ENCODE results near the gene ADSS1. TPM values are rescaled to one million over a fixed set of nuclear protein-coding genes. Genes with fewer than 3 reads are reported as not detected.
A peak's percentile ranks its signal among the peaks of the same experiment; 100 is the strongest.

Gene ADSS1
- total and polyA plus RNA-seq, 2 experiments from 2014 or later, result 3.8 to 7.6 TPM

GRCh38 chr14:104735830-104736642 is 12.0 kb downstream of the ADSS1 start:
- DNase-seq (ENCODE audit: low spot score), result peak; percentile 65

DNA sequence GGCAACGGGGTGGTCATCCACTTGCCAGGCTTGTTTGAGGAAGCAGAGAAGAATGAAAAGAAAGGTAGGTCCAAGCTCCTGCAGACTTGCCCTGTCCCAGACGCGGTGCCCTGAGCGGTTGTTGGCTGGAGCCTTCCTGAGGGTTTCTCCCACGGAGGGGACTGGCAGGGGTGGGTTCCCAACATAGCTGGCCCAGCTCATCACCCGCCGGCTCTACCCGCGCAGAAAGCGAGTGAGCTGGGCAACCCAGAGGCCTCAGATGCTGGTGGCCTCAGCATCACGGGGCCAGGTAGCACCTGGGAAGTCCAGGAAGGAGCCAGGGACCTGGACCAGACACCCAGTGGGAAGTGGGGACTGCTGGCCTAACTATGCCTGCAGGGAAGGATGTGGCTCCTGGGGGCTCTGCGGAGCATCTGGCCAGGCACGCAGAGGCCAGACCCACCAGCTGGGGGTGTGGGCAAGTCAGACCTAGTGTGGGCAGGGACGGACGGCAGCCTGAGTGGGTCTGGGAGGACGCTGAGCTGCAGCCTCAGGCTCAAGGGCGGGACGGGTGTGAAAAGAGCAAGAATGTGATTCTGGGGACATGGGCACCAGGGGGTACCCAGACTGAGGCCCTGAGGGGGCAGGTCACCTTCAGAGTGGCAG is 14.5 kb downstream of the ADSS1 start:
- no peak overlapping the region for H2AFZ ChIP-seq
- TF ChIP-seq EZH2phosphoT487 (IDR thresholded peaks at IDR 0.05; ENCODE audit: low read depth, severe bottlenecking, unreplicated experiment), result no peak
- no peaks in the 10 kb centered on the region for H3K27me3 ChIP-seq
- H3K79me2 ChIP-seq, result no peaks in the 10 kb centered on the region
- H4K20me1 ChIP-seq (ENCODE audit: insufficient read depth, poor library complexity, severe bottlenecking), result no peaks in the 10 kb centered on the region
- H3K27ac ChIP-seq, result no peak overlapping the region
- no peaks in the 10 kb centered on the region for H3K9me2 ChIP-seq (replicated peaks; ENCODE audit: insufficient read depth)
- H3K9me3 ChIP-seq (ENCODE audit: low read depth), result no peaks in the 10 kb centered on the region
- DNase-seq (ENCODE audit: low spot score), result no peak
- 94% methylated on average over 18 of the region's 18 CpGs for WGBS (ENCODE audit: low lambda C conversion rate, missing lambda C conversion rate)
- H3K4me3 ChIP-seq, result no peak overlapping the region
- H3K4me2 ChIP-seq, result no peak overlapping the region
- peaks cover 13% of the 10 kb centered on the region for H3K4me1 ChIP-seq (ENCODE audit: insufficient read depth)
- no peaks in the 10 kb centered on the region for H3K36me3 ChIP-seq (replicated peaks; ENCODE audit: insufficient read depth, low read depth)

More at GRCh38 chr14:104735830-104736642, 12.0 kb downstream of the ADSS1 start:
- Histone ChIP-seq H4K20me1 (ENCODE audit: insufficient read depth, poor library complexity, severe bottlenecking) (no peaks in the 10 kb centered on the region), H3K4me3 (no peak overlapping the region), H3K27ac (peak overlapping the region; percentile 67), H3K36me3 (replicated peaks; ENCODE audit: insufficient read depth, low read depth) (no peaks in the 10 kb centered on the region), H3K9me2 (replicated peaks; ENCODE audit: insufficient read depth) (no peaks in the 10 kb centered on the region), H3K27me3 (no peaks in the 10 kb centered on the region), H3K9me3 (ENCODE audit: low read depth) (no peaks in the 10 kb centered on the region), H3K4me1 (ENCODE audit: insufficient read depth) (peaks cover 13% of the 10 kb centered on the region), H3K79me2 (no peaks in the 10 kb centered on the region), H2AFZ (no peak overlapping the region), H3K4me2 (peak overlapping the region; percentile 11)
- 68% methylated on average over 26 of the region's 26 CpGs for WGBS (ENCODE audit: low lambda C conversion rate, missing lambda C conversion rate)
- TF ChIP-seq EZH2phosphoT487 (IDR thresholded peaks at IDR 0.05; ENCODE audit: low read depth, severe bottlenecking, unreplicated experiment), result no peak
- TF ChIP-seq, protein P1, sequence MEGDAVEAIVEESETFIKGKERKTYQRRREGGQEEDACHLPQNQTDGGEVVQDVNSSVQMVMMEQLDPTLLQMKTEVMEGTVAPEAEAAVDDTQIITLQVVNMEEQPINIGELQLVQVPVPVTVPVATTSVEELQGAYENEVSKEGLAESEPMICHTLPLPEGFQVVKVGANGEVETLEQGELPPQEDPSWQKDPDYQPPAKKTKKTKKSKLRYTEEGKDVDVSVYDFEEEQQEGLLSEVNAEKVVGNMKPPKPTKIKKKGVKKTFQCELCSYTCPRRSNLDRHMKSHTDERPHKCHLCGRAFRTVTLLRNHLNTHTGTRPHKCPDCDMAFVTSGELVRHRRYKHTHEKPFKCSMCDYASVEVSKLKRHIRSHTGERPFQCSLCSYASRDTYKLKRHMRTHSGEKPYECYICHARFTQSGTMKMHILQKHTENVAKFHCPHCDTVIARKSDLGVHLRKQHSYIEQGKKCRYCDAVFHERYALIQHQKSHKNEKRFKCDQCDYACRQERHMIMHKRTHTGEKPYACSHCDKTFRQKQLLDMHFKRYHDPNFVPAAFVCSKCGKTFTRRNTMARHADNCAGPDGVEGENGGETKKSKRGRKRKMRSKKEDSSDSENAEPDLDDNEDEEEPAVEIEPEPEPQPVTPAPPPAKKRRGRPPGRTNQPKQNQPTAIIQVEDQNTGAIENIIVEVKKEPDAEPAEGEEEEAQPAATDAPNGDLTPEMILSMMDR (IDR thresholded peaks at IDR 0.05; ENCODE audit: poor library complexity), result no peak
- TF ChIP-seq EZH2 (IDR thresholded peaks at IDR 0.05; ENCODE audit: borderline replicate concordance), result no peak

GRCh38 chr14:104739026-104739425 is 15.0 kb downstream of the ADSS1 start:
- no peaks in the 10 kb centered on the region for H4K20me1 ChIP-seq (ENCODE audit: insufficient read depth, poor library complexity, severe bottlenecking)
- H3K27ac ChIP-seq, result no peak overlapping the region
- no peak for DNase-seq (ENCODE audit: low spot score)
- H3K9me3 ChIP-seq (ENCODE audit: low read depth), result no peaks in the 10 kb centered on the region
- no peaks in the 10 kb centered on the region for H3K27me3 ChIP-seq
- no peak overlapping the region for H3K4me2 ChIP-seq
- peaks cover 13% of the 10 kb centered on the region for H3K4me1 ChIP-seq (ENCODE audit: insufficient read depth)
- 92% methylated on average over 17 of the region's 17 CpGs for WGBS (ENCODE audit: low lambda C conversion rate, missing lambda C conversion rate)
- TF ChIP-seq EZH2phosphoT487 (IDR thresholded peaks at IDR 0.05; ENCODE audit: low read depth, severe bottlenecking, unreplicated experiment), result no peak
- TF ChIP-seq EZH2 (IDR thresholded peaks at IDR 0.05; ENCODE audit: borderline replicate concordance), result no peak
- TF ChIP-seq, protein P1 (IDR thresholded peaks at IDR 0.05; ENCODE audit: poor library complexity), result no peak
- no peaks in the 10 kb centered on the region for H3K9me2 ChIP-seq (replicated peaks; ENCODE audit: insufficient read depth)
- no peaks in the 10 kb centered on the region for H3K79me2 ChIP-seq
- H3K4me3 ChIP-seq, result no peak overlapping the region
- H3K36me3 ChIP-seq (replicated peaks; ENCODE audit: insufficient read depth, low read depth), result no peaks in the 10 kb centered on the region
- no peak overlapping the region for H2AFZ ChIP-seq

Measured in hepatocyte (in vitro differentiated cells).